Suppressor macrophage treated with lipopolysaccharide for 4 hours (primary cell): ENCODE measurements around the gene EPOP.
"Not testable (repeated sequence)": the region's sequence is repeated elsewhere in the genome, so short reads cannot be mapped to it uniquely, and the experiment has no call there.

Experiments used
- DNase-seq: peaks from one replicate; pipeline ENCODE4 v3.0.0-alpha.2; 2020

EPOP gene

GRCh38 chr17:38637951-38638350 lies 36.8 kb downstream of the EPOP start:
- no peak for DNase-seq

GRCh38 chr17:38636054-38636453 lies 38.7 kb downstream of the EPOP start:
- DNase-seq, result no peak

GRCh38 chr17:38632334-38632733 lies 42.4 kb downstream of the EPOP start:
- no peak for DNase-seq

- DNase-seq, result no peak
Observed at GRCh38 chr17:38628441-38628840, 46.3 kb downstream of the EPOP start.

- DNase-seq, result no peak
Observed at GRCh38 chr17:38627957-38628356, 46.8 kb downstream of the EPOP start.

- not testable (repeated sequence) for DNase-seq
Observed at GRCh38 chr17:38626606-38627226, 48.0 kb downstream of the EPOP start.

- no peak for DNase-seq
Observed at GRCh38 chr17:38625482-38625881, 49.3 kb downstream of the EPOP start.

- DNase-seq, result peak; percentile 8
Observed at GRCh38 chr17:38624782-38625355, 49.9 kb downstream of the EPOP start.
